SK-N-SH treated with all-trans-retinoic acid at 6 μM for 48 hours (cell line): ENCODE results near the gene PLXND1.

ENCODE experiments used
- ATAC-seq: fragments of 200-7000 bp; cut with Tn5 transposase; 3 replicates; pipeline ENCODE4 v1.9.1; 2020; ENCODE audit warnings: mild to moderate bottlenecking, moderate library complexity
- ARNTL ChIP-seq: fragments of 450-650 bp; formaldehyde crosslinking; IDR thresholded peaks from 2 replicates; pipeline ENCODE4 v1.5.0; 2020; ENCODE audit warnings: low read depth, mild to moderate bottlenecking, moderate library complexity, borderline replicate concordance
- BACH2 ChIP-seq: fragments of 250-450 bp; sonication (Bioruptor Pico); IDR thresholded peaks from 2 replicates; pipeline ENCODE4 v1.9.0; 2021; ENCODE audit warnings: mild to moderate bottlenecking, borderline replicate concordance
- ESRRG ChIP-seq: fragments of 250-450 bp; sonication (Bioruptor Pico); IDR thresholded peaks from 2 replicates; pipeline ENCODE4 v1.6.1; 2021; ENCODE audit warnings: mild to moderate bottlenecking
- GLIS3 ChIP-seq: fragments of 250-450 bp; sonication (Bioruptor Pico); IDR thresholded peaks from 2 replicates; pipeline ENCODE4 v1.5.0; 2020; ENCODE audit warnings: mild to moderate bottlenecking, moderate library complexity
- ISL1 ChIP-seq: fragments of 250-450 bp; sonication (Bioruptor Pico); IDR thresholded peaks from 2 replicates; pipeline ENCODE4 v2.1.2; 2022; ENCODE audit warnings: mild to moderate bottlenecking, moderate library complexity
- OSR1 ChIP-seq: fragments of 250-450 bp; sonication (Bioruptor Pico); IDR thresholded peaks from 2 replicates; pipeline ENCODE4 v1.8.0; 2022; ENCODE audit warnings: moderate library complexity, mild to moderate bottlenecking, inconsistent platforms
- PPARA ChIP-seq: fragments of 250-450 bp; sonication (Bioruptor Pico); IDR thresholded peaks from 2 replicates; pipeline ENCODE4 v1.5.0; 2020; ENCODE audit warnings: mild to moderate bottlenecking, borderline replicate concordance
- RARB ChIP-seq: fragments of 250-450 bp; sonication (Bioruptor Pico); IDR thresholded peaks from 2 replicates; pipeline ENCODE4 v1.8.0; 2021; ENCODE audit warnings: mild to moderate bottlenecking, moderate library complexity
- SNAI2 ChIP-seq: fragments of 250-450 bp; sonication (Bioruptor Pico); IDR thresholded peaks from 2 replicates; pipeline ENCODE4 v1.5.0; 2020; ENCODE audit warnings: mild to moderate bottlenecking, moderate library complexity
- TCF4 ChIP-seq: fragments of 250-450 bp; sonication (Bioruptor Pico); IDR thresholded peaks from 2 replicates; pipeline ENCODE4 v1.8.0; 2021; ENCODE audit warnings: mild to moderate bottlenecking, moderate library complexity, borderline replicate concordance
- TOX ChIP-seq: fragments of 250-450 bp; sonication (Bioruptor Pico); IDR thresholded peaks from 2 replicates; pipeline ENCODE4 v1.8.0; 2021; ENCODE audit warnings: mild to moderate bottlenecking, moderate library complexity, borderline replicate concordance
- ZC3H10 ChIP-seq: fragments of 250-450 bp; sonication (Bioruptor Pico); IDR thresholded peaks from 2 replicates; pipeline ENCODE4 v1.5.1; 2021; ENCODE audit warnings: mild to moderate bottlenecking, moderate library complexity
- ZFP30 ChIP-seq: fragments of 450-650 bp; formaldehyde crosslinking; IDR thresholded peaks from 2 replicates; pipeline ENCODE4 v1.5.0; 2022; ENCODE audit warnings: mild to moderate bottlenecking, moderate library complexity
- ZNF70 ChIP-seq: fragments of 450-650 bp; formaldehyde crosslinking; IDR thresholded peaks from 2 replicates; pipeline ENCODE4 v1.5.0; 2020; ENCODE audit warnings: mild to moderate bottlenecking, moderate library complexity
- ZNF8 ChIP-seq: fragments of 450-650 bp; formaldehyde crosslinking; IDR thresholded peaks from 2 replicates; pipeline ENCODE4 v1.5.0; 2020; ENCODE audit warnings: mild to moderate bottlenecking, moderate library complexity
- TF ChIP-seq, protein P1 (sequence below): fragments of 250-450 bp; sonication (Bioruptor Pico); IDR thresholded peaks from 2 replicates; pipeline ENCODE4 v1.8.0; 2020; ENCODE audit warnings: mild to moderate bottlenecking, moderate library complexity, borderline replicate concordance
- TF ChIP-seq, protein P2 (sequence below): fragments of 250-450 bp; sonication (Bioruptor Pico); IDR thresholded peaks from 2 replicates; pipeline ENCODE4 v1.5.1; 2020; ENCODE audit warnings: low read depth, mild to moderate bottlenecking, moderate library complexity
- TF ChIP-seq, protein P3 (sequence below): fragments of 250-450 bp; sonication (Bioruptor Pico); IDR thresholded peaks from 2 replicates; pipeline ENCODE4 v1.8.0; 2021; ENCODE audit warnings: low read depth, mild to moderate bottlenecking, moderate library complexity, borderline replicate concordance
- TF ChIP-seq, protein P4 (sequence below): fragments of 250-450 bp; sonication (Bioruptor Pico); IDR thresholded peaks from 2 replicates; pipeline ENCODE4 v1.5.1; 2021; ENCODE audit warnings: mild to moderate bottlenecking, moderate library complexity
- TF ChIP-seq, protein P5 (sequence below): fragments of 250-450 bp; sonication (Bioruptor Pico); IDR thresholded peaks from 2 replicates; pipeline ENCODE4 v1.5.0; 2020; ENCODE audit warnings: mild to moderate bottlenecking, moderate library complexity

Gene PLXND1

DNA sequence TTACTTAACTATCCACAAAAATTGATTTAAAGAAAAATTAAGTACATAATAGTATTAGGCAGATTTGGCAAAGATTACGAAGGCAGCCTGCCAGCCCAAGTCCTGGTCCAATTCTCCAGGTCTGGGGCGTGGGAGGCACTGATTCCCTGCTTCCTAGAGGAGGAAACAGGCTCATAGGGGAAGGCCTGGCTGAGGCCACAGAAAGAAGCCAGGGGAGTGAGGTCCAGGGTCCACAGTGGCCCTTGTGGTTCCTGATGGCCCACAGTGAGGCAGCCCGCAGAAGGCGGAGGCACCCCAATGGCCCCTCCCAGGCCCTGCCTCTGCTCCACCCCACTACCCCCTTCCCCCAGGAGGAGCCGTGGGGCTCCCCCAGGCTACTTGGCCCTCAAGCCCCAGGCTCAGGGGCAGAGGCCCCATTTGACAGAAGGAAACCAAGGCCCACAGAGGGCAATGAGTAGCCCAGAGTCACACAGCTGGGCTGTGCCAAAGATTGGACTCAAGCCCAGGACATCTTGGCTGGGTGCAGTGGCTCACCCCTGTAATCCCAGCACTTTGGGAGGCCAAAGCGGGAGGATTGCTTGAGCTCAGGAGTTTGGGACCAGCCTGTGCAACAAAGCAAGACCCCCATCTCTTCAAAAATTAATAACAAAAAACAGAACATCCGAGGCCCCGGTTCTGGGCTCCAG lies 42.5 kb downstream of the PLXND1 start:
- no peak for TF ChIP-seq ARNTL (CRISPR knock-in tag)
- TF ChIP-seq TCF4, result no peak
- no peak for ATAC-seq

DNA sequence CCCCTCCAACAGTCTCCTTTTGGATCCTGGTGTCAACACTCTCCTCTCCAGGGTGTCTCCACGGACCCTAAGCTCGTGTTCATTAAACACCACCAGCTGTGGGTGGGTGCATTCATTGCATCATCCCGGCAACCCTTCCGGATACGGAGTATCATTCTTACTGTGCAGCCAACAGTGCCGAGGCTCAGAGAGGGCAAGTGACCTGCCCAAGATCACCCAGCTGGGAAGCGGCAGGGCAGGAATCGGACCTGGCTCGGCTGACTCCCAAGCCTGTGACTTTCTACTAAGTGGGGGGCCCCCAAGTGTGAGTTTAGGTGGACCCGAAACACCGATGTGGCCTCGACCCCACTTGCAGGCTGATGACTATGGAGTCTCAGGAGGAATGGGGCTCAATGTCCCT lies 43.1 kb downstream of the PLXND1 start:
- TF ChIP-seq ZNF8 (CRISPR knock-in tag), result no peak
- TF ChIP-seq, protein P1, sequence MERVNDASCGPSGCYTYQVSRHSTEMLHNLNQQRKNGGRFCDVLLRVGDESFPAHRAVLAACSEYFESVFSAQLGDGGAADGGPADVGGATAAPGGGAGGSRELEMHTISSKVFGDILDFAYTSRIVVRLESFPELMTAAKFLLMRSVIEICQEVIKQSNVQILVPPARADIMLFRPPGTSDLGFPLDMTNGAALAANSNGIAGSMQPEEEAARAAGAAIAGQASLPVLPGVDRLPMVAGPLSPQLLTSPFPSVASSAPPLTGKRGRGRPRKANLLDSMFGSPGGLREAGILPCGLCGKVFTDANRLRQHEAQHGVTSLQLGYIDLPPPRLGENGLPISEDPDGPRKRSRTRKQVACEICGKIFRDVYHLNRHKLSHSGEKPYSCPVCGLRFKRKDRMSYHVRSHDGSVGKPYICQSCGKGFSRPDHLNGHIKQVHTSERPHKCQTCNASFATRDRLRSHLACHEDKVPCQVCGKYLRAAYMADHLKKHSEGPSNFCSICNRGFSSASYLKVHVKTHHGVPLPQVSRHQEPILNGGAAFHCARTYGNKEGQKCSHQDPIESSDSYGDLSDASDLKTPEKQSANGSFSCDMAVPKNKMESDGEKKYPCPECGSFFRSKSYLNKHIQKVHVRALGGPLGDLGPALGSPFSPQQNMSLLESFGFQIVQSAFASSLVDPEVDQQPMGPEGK, result no peak
- TF ChIP-seq ZFP30, result no peak
- TF ChIP-seq SNAI2 (CRISPR knock-in tag), result no peak
- TF ChIP-seq ARNTL (CRISPR knock-in tag), result no peak
- TF ChIP-seq TOX (CRISPR knock-in tag), result no peak
- TF ChIP-seq, protein P2, sequence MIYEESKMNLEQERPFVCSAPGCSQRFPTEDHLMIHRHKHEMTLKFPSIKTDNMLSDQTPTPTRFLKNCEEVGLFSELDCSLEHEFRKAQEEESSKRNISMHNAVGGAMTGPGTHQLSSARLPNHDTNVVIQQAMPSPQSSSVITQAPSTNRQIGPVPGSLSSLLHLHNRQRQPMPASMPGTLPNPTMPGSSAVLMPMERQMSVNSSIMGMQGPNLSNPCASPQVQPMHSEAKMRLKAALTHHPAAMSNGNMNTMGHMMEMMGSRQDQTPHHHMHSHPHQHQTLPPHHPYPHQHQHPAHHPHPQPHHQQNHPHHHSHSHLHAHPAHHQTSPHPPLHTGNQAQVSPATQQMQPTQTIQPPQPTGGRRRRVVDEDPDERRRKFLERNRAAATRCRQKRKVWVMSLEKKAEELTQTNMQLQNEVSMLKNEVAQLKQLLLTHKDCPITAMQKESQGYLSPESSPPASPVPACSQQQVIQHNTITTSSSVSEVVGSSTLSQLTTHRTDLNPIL, result no peak
- TF ChIP-seq RARB, result no peak
- TF ChIP-seq, protein P3, sequence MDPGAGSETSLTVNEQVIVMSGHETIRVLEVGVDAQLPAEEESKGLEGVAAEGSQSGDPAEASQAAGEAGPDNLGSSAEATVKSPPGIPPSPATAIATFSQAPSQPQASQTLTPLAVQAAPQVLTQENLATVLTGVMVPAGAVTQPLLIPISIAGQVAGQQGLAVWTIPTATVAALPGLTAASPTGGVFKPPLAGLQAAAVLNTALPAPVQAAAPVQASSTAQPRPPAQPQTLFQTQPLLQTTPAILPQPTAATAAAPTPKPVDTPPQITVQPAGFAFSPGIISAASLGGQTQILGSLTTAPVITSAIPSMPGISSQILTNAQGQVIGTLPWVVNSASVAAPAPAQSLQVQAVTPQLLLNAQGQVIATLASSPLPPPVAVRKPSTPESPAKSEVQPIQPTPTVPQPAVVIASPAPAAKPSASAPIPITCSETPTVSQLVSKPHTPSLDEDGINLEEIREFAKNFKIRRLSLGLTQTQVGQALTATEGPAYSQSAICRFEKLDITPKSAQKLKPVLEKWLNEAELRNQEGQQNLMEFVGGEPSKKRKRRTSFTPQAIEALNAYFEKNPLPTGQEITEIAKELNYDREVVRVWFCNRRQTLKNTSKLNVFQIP (CRISPR knock-in tag), result no peak
- TF ChIP-seq, protein P4, sequence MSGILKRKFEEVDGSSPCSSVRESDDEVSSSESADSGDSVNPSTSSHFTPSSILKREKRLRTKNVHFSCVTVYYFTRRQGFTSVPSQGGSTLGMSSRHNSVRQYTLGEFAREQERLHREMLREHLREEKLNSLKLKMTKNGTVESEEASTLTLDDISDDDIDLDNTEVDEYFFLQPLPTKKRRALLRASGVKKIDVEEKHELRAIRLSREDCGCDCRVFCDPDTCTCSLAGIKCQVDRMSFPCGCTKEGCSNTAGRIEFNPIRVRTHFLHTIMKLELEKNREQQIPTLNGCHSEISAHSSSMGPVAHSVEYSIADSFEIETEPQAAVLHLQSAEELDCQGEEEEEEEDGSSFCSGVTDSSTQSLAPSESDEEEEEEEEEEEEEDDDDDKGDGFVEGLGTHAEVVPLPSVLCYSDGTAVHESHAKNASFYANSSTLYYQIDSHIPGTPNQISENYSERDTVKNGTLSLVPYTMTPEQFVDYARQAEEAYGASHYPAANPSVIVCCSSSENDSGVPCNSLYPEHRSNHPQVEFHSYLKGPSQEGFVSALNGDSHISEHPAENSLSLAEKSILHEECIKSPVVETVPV (CRISPR knock-in tag), result no peak
- no peak for TF ChIP-seq ZC3H10
- TF ChIP-seq, protein P5, sequence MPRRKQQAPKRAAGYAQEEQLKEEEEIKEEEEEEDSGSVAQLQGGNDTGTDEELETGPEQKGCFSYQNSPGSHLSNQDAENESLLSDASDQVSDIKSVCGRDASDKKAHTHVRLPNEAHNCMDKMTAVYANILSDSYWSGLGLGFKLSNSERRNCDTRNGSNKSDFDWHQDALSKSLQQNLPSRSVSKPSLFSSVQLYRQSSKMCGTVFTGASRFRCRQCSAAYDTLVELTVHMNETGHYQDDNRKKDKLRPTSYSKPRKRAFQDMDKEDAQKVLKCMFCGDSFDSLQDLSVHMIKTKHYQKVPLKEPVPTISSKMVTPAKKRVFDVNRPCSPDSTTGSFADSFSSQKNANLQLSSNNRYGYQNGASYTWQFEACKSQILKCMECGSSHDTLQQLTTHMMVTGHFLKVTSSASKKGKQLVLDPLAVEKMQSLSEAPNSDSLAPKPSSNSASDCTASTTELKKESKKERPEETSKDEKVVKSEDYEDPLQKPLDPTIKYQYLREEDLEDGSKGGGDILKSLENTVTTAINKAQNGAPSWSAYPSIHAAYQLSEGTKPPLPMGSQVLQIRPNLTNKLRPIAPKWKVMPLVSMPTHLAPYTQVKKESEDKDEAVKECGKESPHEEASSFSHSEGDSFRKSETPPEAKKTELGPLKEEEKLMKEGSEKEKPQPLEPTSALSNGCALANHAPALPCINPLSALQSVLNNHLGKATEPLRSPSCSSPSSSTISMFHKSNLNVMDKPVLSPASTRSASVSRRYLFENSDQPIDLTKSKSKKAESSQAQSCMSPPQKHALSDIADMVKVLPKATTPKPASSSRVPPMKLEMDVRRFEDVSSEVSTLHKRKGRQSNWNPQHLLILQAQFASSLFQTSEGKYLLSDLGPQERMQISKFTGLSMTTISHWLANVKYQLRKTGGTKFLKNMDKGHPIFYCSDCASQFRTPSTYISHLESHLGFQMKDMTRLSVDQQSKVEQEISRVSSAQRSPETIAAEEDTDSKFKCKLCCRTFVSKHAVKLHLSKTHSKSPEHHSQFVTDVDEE (CRISPR knock-in tag), result no peak
- no peak for TF ChIP-seq OSR1 (CRISPR knock-in tag)
- no peak for TF ChIP-seq PPARA (CRISPR knock-in tag)
- TF ChIP-seq ZNF70 (CRISPR knock-in tag), result no peak
- TF ChIP-seq ISL1 (CRISPR knock-in tag), result no peak
- no peak for ATAC-seq

DNA sequence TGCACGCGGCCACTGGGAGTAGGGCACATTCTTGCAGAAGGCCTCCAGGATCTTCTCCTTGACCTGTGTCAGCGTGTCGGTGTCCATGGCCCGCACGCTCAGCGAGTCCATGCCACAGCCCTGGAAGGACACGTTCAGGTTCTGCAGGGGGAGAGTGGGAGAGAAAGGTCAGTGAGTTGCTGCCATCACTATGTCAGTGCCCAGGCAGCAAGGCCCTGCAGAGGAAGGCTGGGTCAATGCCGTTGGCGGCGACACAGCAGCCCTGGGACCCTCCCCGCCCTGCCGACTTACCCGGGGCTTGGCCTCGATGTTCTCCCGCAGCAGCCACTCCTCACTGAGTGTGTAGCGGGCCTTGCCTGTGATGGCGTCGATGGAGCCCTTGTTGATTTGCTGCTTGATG lies 43.7 kb downstream of the PLXND1 start:
- TF ChIP-seq RARB, result no peak
- TF ChIP-seq GLIS3 (CRISPR knock-in tag), result no peak
- TF ChIP-seq ESRRG, result no peak
- no peak for TF ChIP-seq ISL1 (CRISPR knock-in tag)
- TF ChIP-seq TOX (CRISPR knock-in tag), result no peak
- TF ChIP-seq, protein P2, result no peak
- TF ChIP-seq, protein P1, result no peak
- TF ChIP-seq, protein P3 (CRISPR knock-in tag), result no peak
- TF ChIP-seq BACH2, result no peak
- TF ChIP-seq OSR1 (CRISPR knock-in tag), result no peak
- no peak for TF ChIP-seq ZC3H10
- no peak for ATAC-seq
